Measurements from ENCODE around the gene EMILIN2.

The EMILIN2 gene

DNA sequence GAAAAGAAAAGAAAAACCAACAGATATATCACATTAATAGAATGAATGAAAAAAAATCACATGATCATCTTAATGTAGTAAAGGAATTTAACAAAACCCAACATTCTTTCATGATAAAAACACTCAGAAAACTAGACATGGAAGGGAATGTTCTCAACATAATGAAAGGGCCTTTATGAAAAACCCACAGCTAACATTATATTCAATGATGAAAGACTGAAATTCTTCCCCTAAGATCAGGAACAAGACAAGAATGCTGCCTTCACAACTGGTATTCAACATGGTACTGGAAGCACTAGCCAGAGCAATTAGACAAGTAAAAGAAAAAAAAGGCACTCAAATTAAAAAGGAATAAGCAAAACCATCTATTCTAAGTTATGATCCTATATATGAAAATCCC lies 28.5 kb upstream of the EMILIN2 start:
- H3K23ac ChIP-seq (ENCODE audit: low read length in 2 of 2) = no peak overlapping the region
- no peak overlapping the region for H3K4ac ChIP-seq (ENCODE audit: low read depth in 1 of 2, low read length in 2 of 2)
- no peak overlapping the region for H4K8ac ChIP-seq (ENCODE audit: low read length)
- no peak for DNase-seq
- peaks cover 18% of the 10 kb centered on the region for H3K9me3 ChIP-seq (ENCODE audit: control insufficient read depth, low read length)
- no peak overlapping the region for H2BK5ac ChIP-seq (ENCODE audit: low read depth, low read length, poor library complexity, severe bottlenecking)
- H3K4me1 ChIP-seq (ENCODE audit: control insufficient read depth, insufficient read depth, low read depth, low read length) = no peaks in the 10 kb centered on the region
- H2BK12ac ChIP-seq (ENCODE audit: low read length in 2 of 2) = no peak overlapping the region
- H2BK120ac ChIP-seq (ENCODE audit: low read depth, low read length) = no peak overlapping the region
- no peak overlapping the region for H4K91ac ChIP-seq (ENCODE audit: low read length)
- H3K9ac ChIP-seq (ENCODE audit: low read length) = no peak overlapping the region
- no peaks in the 10 kb centered on the region for H3K79me1 ChIP-seq (replicated peaks; ENCODE audit: low read length, poor library complexity, severe bottlenecking)
- no peak overlapping the region for H3K18ac ChIP-seq (ENCODE audit: low read depth in 1 of 2, low read length in 2 of 2)
- no peak overlapping the region for H3K27ac ChIP-seq (ENCODE audit: low read length, poor library complexity, severe bottlenecking)
- no peak overlapping the region for H3K4me3 ChIP-seq (ENCODE audit: insufficient read depth in 1 of 2, low read depth in 1 of 2, low read length in 2 of 2)
- H3K14ac ChIP-seq (ENCODE audit: low read length in 2 of 2) = no peak overlapping the region
- no peaks in the 10 kb centered on the region for H3K27me3 ChIP-seq (ENCODE audit: control insufficient read depth in 1 of 2, insufficient read depth in 1 of 2, low read length in 2 of 2)
- no peak overlapping the region for H2AK5ac ChIP-seq (ENCODE audit: low read length, severe bottlenecking)
- H2BK15ac ChIP-seq (ENCODE audit: low read depth, poor library complexity, severe bottlenecking) = no peak overlapping the region
- H2AFZ ChIP-seq (ENCODE audit: low read depth, low read length) = no peak overlapping the region
- H3K4me2 ChIP-seq (ENCODE audit: low read length, poor library complexity, severe bottlenecking) = no peak overlapping the region
- no peaks in the 10 kb centered on the region for H3K36me3 ChIP-seq (ENCODE audit: control insufficient read depth in 1 of 2, insufficient read depth in 2 of 2, low read depth in 1 of 2, low read length in 2 of 2)

DNA sequence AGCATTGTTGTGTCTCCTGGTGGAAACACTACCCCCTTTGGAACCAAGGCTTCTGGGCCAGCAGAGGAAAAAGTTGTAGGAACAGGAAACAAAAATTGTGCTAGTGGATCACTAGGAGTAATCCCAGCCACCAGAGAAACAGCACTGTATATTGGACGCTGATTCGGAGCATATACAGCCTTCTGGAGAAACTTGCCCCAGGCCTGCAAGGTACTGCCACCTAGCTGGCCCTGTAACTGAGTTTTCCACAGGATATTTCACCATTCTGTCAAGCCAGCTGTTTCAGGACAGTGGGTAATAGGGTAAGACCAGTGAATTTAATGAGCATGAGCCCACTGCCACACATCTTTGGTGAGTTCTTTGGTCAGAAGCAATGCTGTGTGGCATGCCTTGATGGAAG lies 25.1 kb upstream of the EMILIN2 start:
- Histone ChIP-seq H2BK15ac (ENCODE audit: low read depth, poor library complexity, severe bottlenecking) (no peak overlapping the region), H3K4ac (ENCODE audit: low read depth in 1 of 2, low read length in 2 of 2) (no peak overlapping the region), H3K36me3 (ENCODE audit: control insufficient read depth in 1 of 2, insufficient read depth in 2 of 2, low read depth in 1 of 2, low read length in 2 of 2) (no peaks in the 10 kb centered on the region), H3K27ac (ENCODE audit: low read length, poor library complexity, severe bottlenecking) (no peak overlapping the region), H3K9ac (ENCODE audit: low read length) (no peak overlapping the region), H3K4me1 (ENCODE audit: control insufficient read depth, insufficient read depth, low read depth, low read length) (no peaks in the 10 kb centered on the region), H3K27me3 (ENCODE audit: control insufficient read depth in 1 of 2, insufficient read depth in 1 of 2, low read length in 2 of 2) (no peaks in the 10 kb centered on the region), H2BK5ac (ENCODE audit: low read depth, low read length, poor library complexity, severe bottlenecking) (no peak overlapping the region), H4K8ac (ENCODE audit: low read length) (no peak overlapping the region), H3K79me1 (replicated peaks; ENCODE audit: low read length, poor library complexity, severe bottlenecking) (no peaks in the 10 kb centered on the region), H4K91ac (ENCODE audit: low read length) (no peak overlapping the region), H2BK120ac (ENCODE audit: low read depth, low read length) (no peak overlapping the region), H3K9me3 (ENCODE audit: control insufficient read depth, low read length) (no peaks in the 10 kb centered on the region), H3K18ac (ENCODE audit: low read depth in 1 of 2, low read length in 2 of 2) (no peak overlapping the region), H3K14ac (ENCODE audit: low read length in 2 of 2) (no peak overlapping the region), H2BK12ac (ENCODE audit: low read length in 2 of 2) (no peak overlapping the region), H3K4me3 (ENCODE audit: insufficient read depth in 1 of 2, low read depth in 1 of 2, low read length in 2 of 2) (no peak overlapping the region), H2AK5ac (ENCODE audit: low read length, severe bottlenecking) (no peak overlapping the region), H2AFZ (ENCODE audit: low read depth, low read length) (no peak overlapping the region), H3K23ac (ENCODE audit: low read length in 2 of 2) (no peak overlapping the region), H3K4me2 (ENCODE audit: low read length, poor library complexity, severe bottlenecking) (no peak overlapping the region)
- 78% methylated on average over 2 of the region's 2 CpGs for WGBS
- DNase-seq = no peak

GRCh38 chr18:2822213-2822921 lies 24.4 kb upstream of the EMILIN2 start:
- Histone ChIP-seq H2BK15ac (ENCODE audit: low read depth, poor library complexity, severe bottlenecking) (no peak overlapping the region), H2BK12ac (ENCODE audit: low read length in 2 of 2) (no peak overlapping the region), H2BK5ac (ENCODE audit: low read depth, low read length, poor library complexity, severe bottlenecking) (no peak overlapping the region), H3K27ac (ENCODE audit: low read length, poor library complexity, severe bottlenecking) (no peak overlapping the region), H3K23ac (ENCODE audit: low read length in 2 of 2) (no peak overlapping the region), H4K8ac (ENCODE audit: low read length) (no peak overlapping the region), H3K4me3 (ENCODE audit: insufficient read depth in 1 of 2, low read depth in 1 of 2, low read length in 2 of 2) (no peak overlapping the region), H4K91ac (ENCODE audit: low read length) (no peak overlapping the region), H3K79me1 (replicated peaks; ENCODE audit: low read length, poor library complexity, severe bottlenecking) (no peaks in the 10 kb centered on the region), H2AFZ (ENCODE audit: low read depth, low read length) (no peak overlapping the region), H3K36me3 (ENCODE audit: control insufficient read depth in 1 of 2, insufficient read depth in 2 of 2, low read depth in 1 of 2, low read length in 2 of 2) (no peaks in the 10 kb centered on the region), H3K9me3 (ENCODE audit: control insufficient read depth, low read length) (no peaks in the 10 kb centered on the region), H3K14ac (ENCODE audit: low read length in 2 of 2) (no peak overlapping the region), H3K27me3 (ENCODE audit: control insufficient read depth in 1 of 2, insufficient read depth in 1 of 2, low read length in 2 of 2) (no peaks in the 10 kb centered on the region), H2AK5ac (ENCODE audit: low read length, severe bottlenecking) (no peak overlapping the region), H3K18ac (ENCODE audit: low read depth in 1 of 2, low read length in 2 of 2) (no peak overlapping the region), H3K4me1 (ENCODE audit: control insufficient read depth, insufficient read depth, low read depth, low read length) (no peaks in the 10 kb centered on the region), H3K4ac (ENCODE audit: low read depth in 1 of 2, low read length in 2 of 2) (no peak overlapping the region), H3K9ac (ENCODE audit: low read length) (no peak overlapping the region), H2BK120ac (ENCODE audit: low read depth, low read length) (no peak overlapping the region), H3K4me2 (ENCODE audit: low read length, poor library complexity, severe bottlenecking) (no peak overlapping the region)
- 100% methylated on average over 4 of the region's 6 CpGs for WGBS
- DNase-seq = no peak

GRCh38 chr18:2823202-2823601 lies 23.6 kb upstream of the EMILIN2 start:
- 46% methylated on average over 1 of the region's 2 CpGs for WGBS
- no peak overlapping the region for H3K18ac ChIP-seq (ENCODE audit: low read depth in 1 of 2, low read length in 2 of 2)
- H3K4ac ChIP-seq (ENCODE audit: low read depth in 1 of 2, low read length in 2 of 2) = no peak overlapping the region
- no peak overlapping the region for H3K4me2 ChIP-seq (ENCODE audit: low read length, poor library complexity, severe bottlenecking)
- H2AK5ac ChIP-seq (ENCODE audit: low read length, severe bottlenecking) = no peak overlapping the region
- no peak overlapping the region for H3K4me3 ChIP-seq (ENCODE audit: insufficient read depth in 1 of 2, low read depth in 1 of 2, low read length in 2 of 2)
- H4K91ac ChIP-seq (ENCODE audit: low read length) = no peak overlapping the region
- H3K14ac ChIP-seq (ENCODE audit: low read length in 2 of 2) = no peak overlapping the region
- H3K27ac ChIP-seq (ENCODE audit: low read length, poor library complexity, severe bottlenecking) = no peak overlapping the region
- no peak overlapping the region for H2BK5ac ChIP-seq (ENCODE audit: low read depth, low read length, poor library complexity, severe bottlenecking)
- no peak overlapping the region for H4K8ac ChIP-seq (ENCODE audit: low read length)
- H3K23ac ChIP-seq (ENCODE audit: low read length in 2 of 2) = no peak overlapping the region
- H3K9me3 ChIP-seq (ENCODE audit: control insufficient read depth, low read length) = no peaks in the 10 kb centered on the region
- no peak overlapping the region for H2BK120ac ChIP-seq (ENCODE audit: low read depth, low read length)
- no peaks in the 10 kb centered on the region for H3K4me1 ChIP-seq (ENCODE audit: control insufficient read depth, insufficient read depth, low read depth, low read length)
- DNase-seq = no peak
- H3K36me3 ChIP-seq (ENCODE audit: control insufficient read depth in 1 of 2, insufficient read depth in 2 of 2, low read depth in 1 of 2, low read length in 2 of 2) = no peaks in the 10 kb centered on the region
- H2BK12ac ChIP-seq (ENCODE audit: low read length in 2 of 2) = no peak overlapping the region
- no peak overlapping the region for H2AFZ ChIP-seq (ENCODE audit: low read depth, low read length)
- H3K9ac ChIP-seq (ENCODE audit: low read length) = no peak overlapping the region
- no peak overlapping the region for H2BK15ac ChIP-seq (ENCODE audit: low read depth, poor library complexity, severe bottlenecking)
- no peaks in the 10 kb centered on the region for H3K79me1 ChIP-seq (replicated peaks; ENCODE audit: low read length, poor library complexity, severe bottlenecking)
- H3K27me3 ChIP-seq (ENCODE audit: control insufficient read depth in 1 of 2, insufficient read depth in 1 of 2, low read length in 2 of 2) = no peaks in the 10 kb centered on the region

All from mesenchymal stem cell (in vitro differentiated cells and primary cell).